ENCODE results near the gene SEC61A1.

SEC61A1 gene

GRCh38 chr3:128083980-128084674 is 31.9 kb downstream of the SEC61A1 start:
- DNase-seq (ENCODE audit: low spot score): no peak
- in situ Hi-C loops (cut with MboI; ENCODE audit: low pct_unique_long_range_greater_than_20kb, low sequenced_read_pairs, unreplicated experiment): loop anchor here (25.0 kb wide), 2 partner anchors 403 to 528 kb away; partner anchors contain the start of gene GATA2
- TF ChIP-seq CTCF (IDR thresholded peaks at IDR 0.05; ENCODE audit: extremely low read depth, insufficient read depth, missing control alignments): no peak

GRCh38 chr3:128084675-128085021 is 32.4 kb downstream of the SEC61A1 start:
- TF ChIP-seq CTCF (IDR thresholded peaks at IDR 0.05; ENCODE audit: extremely low read depth, insufficient read depth, missing control alignments): no peak
- DNase-seq (ENCODE audit: low spot score): no peak
- in situ Hi-C loops (cut with MboI; ENCODE audit: low pct_unique_long_range_greater_than_20kb, low sequenced_read_pairs, unreplicated experiment): loop anchor here (25.0 kb wide), 2 partner anchors 403 to 528 kb away; partner anchors contain the start of gene GATA2

GRCh38 chr3:128089135-128089534 is 36.9 kb downstream of the SEC61A1 start:
- TF ChIP-seq CTCF (IDR thresholded peaks at IDR 0.05; ENCODE audit: extremely low read depth, insufficient read depth, missing control alignments): no peak
- DNase-seq (ENCODE audit: low spot score): no peak
- in situ Hi-C loops (cut with MboI; ENCODE audit: low pct_unique_long_range_greater_than_20kb, low sequenced_read_pairs, unreplicated experiment): loop anchor here (25.0 kb wide), 2 partner anchors 398 to 523 kb away; partner anchors contain the start of gene GATA2

- in situ Hi-C loops (cut with MboI; ENCODE audit: low pct_unique_long_range_greater_than_20kb, low sequenced_read_pairs, unreplicated experiment): loop anchor here (25.0 kb wide), 2 partner anchors 396 to 521 kb away; partner anchors contain the start of gene GATA2
- TF ChIP-seq CTCF (IDR thresholded peaks at IDR 0.05; ENCODE audit: extremely low read depth, insufficient read depth, missing control alignments): no peak
- no peak for DNase-seq (ENCODE audit: low spot score)
These were observed 39.3 kb downstream of the SEC61A1 start for GRCh38 chr3:128091586-128091985.

GRCh38 chr3:128094295-128095151 is 42.3 kb downstream of the SEC61A1 start:
- DNase-seq (ENCODE audit: low spot score): no peak
- in situ Hi-C loops (cut with MboI; ENCODE audit: low pct_unique_long_range_greater_than_20kb, low sequenced_read_pairs, unreplicated experiment): loop anchor here (25.0 kb wide), 2 partner anchors 393 to 518 kb away; partner anchors contain the start of gene GATA2

More at GRCh38 chr3:128094295-128095151, 42.3 kb downstream of the SEC61A1 start:
- no peak for TF ChIP-seq CTCF (IDR thresholded peaks at IDR 0.05; ENCODE audit: extremely low read depth, insufficient read depth, missing control alignments)
